Thyroid gland (tissue), 4 donors: ENCODE data around the gene BLVRA. TPM values are rescaled to one million over a fixed set of nuclear protein-coding genes. Genes with fewer than 3 reads are reported as not detected.

ENCODE experiments used
- DNase-seq, 2 donors: peaks; one replicate each; pipeline ENCODE4 v3.0.0-alpha.2; 2019
- H3K27ac ChIP-seq, 3 donors: fragments of 200-600 bp; sonication (generic); 1 replicate in 2 of 3; 2 replicates in 1 of 3; pipeline ENCODE4 v1.5.1; 2016 to 2019; ENCODE audit warnings: mild to moderate bottlenecking in 1 of 3, moderate library complexity in 1 of 3
- H3K27me3 ChIP-seq: fragments of 200-600 bp; sonication (generic); one replicate; pipeline ENCODE4 v1.5.1; 2019
- H3K36me3 ChIP-seq, 2 donors: fragments of 200-600 bp; sonication (generic); one replicate each; pipeline ENCODE4 v1.5.1; 2016 to 2019
- H3K4me1 ChIP-seq, 2 donors: fragments of 200-600 bp; sonication (generic); one replicate each; pipeline ENCODE4 v1.5.1; 2017 to 2019
- H3K4me3 ChIP-seq, 3 donors: fragments of 200-600 bp; sonication (generic); replicated peaks in 1 of 3; 1 replicate in 2 of 3; 2 replicates in 1 of 3; pipeline ENCODE4 v1.5.1; 2016; ENCODE audit warnings: mild to moderate bottlenecking in 1 of 3
- H3K9me3 ChIP-seq: fragments of 200-600 bp; sonication (generic); one replicate; pipeline ENCODE4 v1.5.1; 2017
- POLR2A ChIP-seq, 2 donors: fragments of 450-650 bp; IDR thresholded peaks; one replicate each; pipeline ENCODE4 v1.6.1; 2017; ENCODE audit warnings: antibody characterized with exemption in 2 of 2, mild to moderate bottlenecking in 2 of 2, moderate library complexity in 1 of 2
- WGBS, 2 donors: methylation state at CpG; one replicate each; pipeline ENCODE4 v1.1.5; 2017; 5-methylcytosine and 5-hydroxymethylcytosine counted together
- intact Hi-C: fragments of 100-400 bp; cut with DNase I; formaldehyde crosslinking; loops from one replicate; pipeline ENCODE4 v1.15.1; 2023
- total RNA-seq, 4 donors: library from RNA; depleted of rRNA; stranded (reverse); fragments of >200 nt; gene quantifications; one replicate each; pipeline ENCODE4 v1.2.3, GENCODE V29; 2016
- TF ChIP-seq, protein P1 (sequence below), 6 experiments: fragments of 200-600 bp in 3 of 6; fragments of 450-650 bp in 3 of 6; sonication (generic) in 3 of 6; IDR thresholded peaks; one replicate each; pipeline ENCODE4 v1.5.1; 2016 to 2019; ENCODE audit warnings: antibody characterized with exemption in 6 of 6, mild to moderate bottlenecking in 2 of 6, inconsistent platforms in 1 of 6, moderate library complexity in 1 of 6

BLVRA gene
- total RNA-seq, 4 donors from 2014 or later: 28.5 to 44.5 (median 36.7) TPM

DNA sequence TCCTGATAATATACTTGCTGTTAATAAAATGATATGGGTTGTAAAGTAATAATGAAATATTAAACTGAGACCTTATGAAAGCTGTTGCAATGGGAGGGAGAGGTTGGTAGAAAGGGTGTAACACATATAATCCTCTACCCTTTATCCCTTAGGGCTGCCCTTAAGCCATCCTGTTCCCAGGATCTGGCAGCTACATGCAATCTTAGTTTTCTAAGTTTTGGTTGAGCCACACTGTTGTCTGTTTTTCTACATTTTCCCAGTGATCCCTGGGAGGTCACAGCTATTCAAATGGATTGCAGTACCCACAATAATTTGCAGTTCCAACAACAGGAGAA lies 35.5 kb upstream of the BLVRA start:
- intact Hi-C loops: no loop called here
- TF ChIP-seq, protein P1, sequence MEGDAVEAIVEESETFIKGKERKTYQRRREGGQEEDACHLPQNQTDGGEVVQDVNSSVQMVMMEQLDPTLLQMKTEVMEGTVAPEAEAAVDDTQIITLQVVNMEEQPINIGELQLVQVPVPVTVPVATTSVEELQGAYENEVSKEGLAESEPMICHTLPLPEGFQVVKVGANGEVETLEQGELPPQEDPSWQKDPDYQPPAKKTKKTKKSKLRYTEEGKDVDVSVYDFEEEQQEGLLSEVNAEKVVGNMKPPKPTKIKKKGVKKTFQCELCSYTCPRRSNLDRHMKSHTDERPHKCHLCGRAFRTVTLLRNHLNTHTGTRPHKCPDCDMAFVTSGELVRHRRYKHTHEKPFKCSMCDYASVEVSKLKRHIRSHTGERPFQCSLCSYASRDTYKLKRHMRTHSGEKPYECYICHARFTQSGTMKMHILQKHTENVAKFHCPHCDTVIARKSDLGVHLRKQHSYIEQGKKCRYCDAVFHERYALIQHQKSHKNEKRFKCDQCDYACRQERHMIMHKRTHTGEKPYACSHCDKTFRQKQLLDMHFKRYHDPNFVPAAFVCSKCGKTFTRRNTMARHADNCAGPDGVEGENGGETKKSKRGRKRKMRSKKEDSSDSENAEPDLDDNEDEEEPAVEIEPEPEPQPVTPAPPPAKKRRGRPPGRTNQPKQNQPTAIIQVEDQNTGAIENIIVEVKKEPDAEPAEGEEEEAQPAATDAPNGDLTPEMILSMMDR (IDR thresholded peaks at IDR 0.05): no peak
- TF ChIP-seq POLR2A (IDR thresholded peaks at IDR 0.05): no peak

DNA sequence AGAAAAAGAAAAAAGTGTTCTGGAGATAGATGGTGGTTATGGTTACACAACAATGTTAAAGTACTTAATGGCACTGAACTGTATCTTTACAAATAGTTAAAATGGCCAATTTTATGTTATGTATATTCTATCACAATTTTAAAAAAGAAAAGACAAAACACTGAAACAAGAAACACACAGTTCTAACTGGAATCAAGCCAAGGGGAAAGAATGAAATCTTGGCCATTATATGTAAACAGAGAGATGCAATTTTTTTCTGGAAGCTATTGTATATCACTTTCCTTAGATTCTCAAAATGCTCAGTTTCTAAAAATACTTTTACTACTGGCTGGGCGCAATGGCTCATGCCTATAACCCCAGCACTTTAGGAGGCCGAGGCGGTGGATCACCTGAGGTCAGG lies 33.2 kb upstream of the BLVRA start:
- intact Hi-C loops: no loop called here

More for the DNA sequence above, 35.5 kb upstream of the BLVRA start:
- Histone ChIP-seq H3K27ac (no peak overlapping the region), H3K4me3 (no peak overlapping the region), H3K36me3 (no peaks in the 10 kb centered on the region), H3K9me3 (no peaks in the 10 kb centered on the region), H3K4me1 (peaks cover under 1% of the 10 kb centered on the region in 2 donors), H3K27me3 (no peaks in the 10 kb centered on the region)
- DNase-seq: no peak

DNA sequence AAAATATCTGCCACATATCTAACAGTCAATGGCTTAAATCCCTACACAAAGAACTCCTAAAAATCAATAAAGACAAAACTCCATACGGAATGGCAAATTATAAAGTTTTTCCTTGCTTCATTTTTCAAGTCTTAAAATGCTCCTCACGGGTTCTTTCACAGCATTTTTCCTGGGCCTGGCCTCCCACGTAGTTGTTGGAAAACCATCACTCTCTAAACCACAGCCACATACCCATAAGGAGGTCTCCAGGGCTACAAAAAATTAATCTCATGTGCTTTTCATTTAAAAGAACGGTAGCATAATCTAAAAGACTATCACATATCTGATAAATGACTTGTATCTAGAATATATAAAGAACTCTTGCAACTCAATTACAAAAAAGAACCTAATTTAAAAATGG lies 32.0 kb upstream of the BLVRA start:
- intact Hi-C loops: no loop called here
- Histone ChIP-seq H3K9me3 (no peaks in the 10 kb centered on the region), H3K27me3 (no peaks in the 10 kb centered on the region), H3K4me3 (no peak overlapping the region), H3K36me3 (no peaks in the 10 kb centered on the region), H3K27ac (no peak overlapping the region), H3K4me1 (peaks cover 6 to 10% of the 10 kb centered on the region in 2 donors)
- WGBS, 2 donors: 66 to 78% methylated on average over 4 of the region's 4 CpGs
- TF ChIP-seq POLR2A (IDR thresholded peaks at IDR 0.05): no peak
- TF ChIP-seq, protein P1 (IDR thresholded peaks at IDR 0.05): no peak
- no peak for DNase-seq

More for the DNA sequence above, 33.2 kb upstream of the BLVRA start:
- H3K36me3 ChIP-seq: no peaks in the 10 kb centered on the region
- peaks cover 6 to 10% of the 10 kb centered on the region in 2 donors for H3K4me1 ChIP-seq
- H3K9me3 ChIP-seq: no peaks in the 10 kb centered on the region
- WGBS, 2 donors: 81 to 95% methylated on average over 3 of the region's 3 CpGs
- no peak for DNase-seq
- H3K27ac ChIP-seq: no peak overlapping the region
- H3K4me3 ChIP-seq: no peak overlapping the region
- TF ChIP-seq POLR2A (IDR thresholded peaks at IDR 0.05): no peak
- TF ChIP-seq, protein P1 (IDR thresholded peaks at IDR 0.05): no peak
- no peaks in the 10 kb centered on the region for H3K27me3 ChIP-seq

DNA sequence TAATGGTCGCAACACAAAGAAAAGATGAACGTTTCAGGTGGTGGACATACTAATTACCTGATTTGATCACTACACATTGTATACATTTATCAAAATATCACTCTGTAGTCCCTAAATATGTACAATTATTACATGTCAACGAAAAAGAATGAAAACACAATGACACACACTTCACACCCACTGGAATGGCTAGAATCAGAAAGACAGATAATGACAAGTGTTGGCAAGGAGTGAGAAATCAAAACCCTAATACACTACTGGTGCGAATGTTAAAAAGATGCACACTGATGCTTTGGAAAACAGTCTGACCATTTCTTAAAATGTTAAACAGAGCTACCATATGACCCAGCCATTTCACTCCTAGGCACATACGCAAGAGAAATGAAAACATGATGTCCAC lies 31.5 kb upstream of the BLVRA start:
- intact Hi-C loops: no loop called here
- Histone ChIP-seq H3K27me3 (no peaks in the 10 kb centered on the region), H3K9me3 (no peaks in the 10 kb centered on the region), H3K27ac (no peak overlapping the region), H3K4me1 (peaks cover 6 to 10% of the 10 kb centered on the region in 2 donors), H3K36me3 (no peaks in the 10 kb centered on the region), H3K4me3 (no peak overlapping the region)
- no peak for DNase-seq
- WGBS, 2 donors: 93 to 94% methylated on average over 5 of the region's 5 CpGs
- no peak for TF ChIP-seq POLR2A (IDR thresholded peaks at IDR 0.05)
- TF ChIP-seq, protein P1 (IDR thresholded peaks at IDR 0.05): no peak

DNA sequence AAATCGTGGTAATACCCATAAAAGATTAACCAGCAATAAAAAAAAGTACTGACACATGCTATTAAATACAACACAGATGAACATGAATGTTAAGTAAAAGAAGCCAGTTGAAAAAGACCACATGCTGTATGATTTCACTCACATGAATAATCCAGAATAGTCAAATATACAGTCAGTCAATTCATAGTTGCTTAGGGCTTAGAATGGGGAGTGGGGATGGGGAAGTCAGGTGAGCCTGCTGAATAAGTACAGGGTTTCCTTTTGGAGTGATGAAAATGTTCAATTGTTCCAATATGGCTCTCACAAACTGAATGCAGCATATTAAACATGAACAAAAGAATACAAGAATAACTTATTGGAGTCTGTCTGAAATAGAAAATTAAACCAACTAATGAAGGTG lies 31.0 kb upstream of the BLVRA start:
- peaks cover 6 to 10% of the 10 kb centered on the region in 2 donors for H3K4me1 ChIP-seq
- no peaks in the 10 kb centered on the region for H3K9me3 ChIP-seq
- H3K27me3 ChIP-seq: no peaks in the 10 kb centered on the region
- TF ChIP-seq POLR2A (IDR thresholded peaks at IDR 0.05): no peak
- TF ChIP-seq, protein P1 (IDR thresholded peaks at IDR 0.05): no peak
- H3K4me3 ChIP-seq: no peak overlapping the region
- WGBS, 2 donors: 76 to 92% methylated on average over 1 of the region's 1 CpG
- DNase-seq: no peak
- intact Hi-C loops: no loop called here
- H3K27ac ChIP-seq: no peak overlapping the region
- H3K36me3 ChIP-seq: no peaks in the 10 kb centered on the region
